HG03196 (cell line): ENCODE results near the gene CD82.
"Not testable (repeated sequence)": the region's sequence is repeated elsewhere in the genome, so short reads cannot be mapped to it uniquely, and the experiment has no call there.

Experiments
- ATAC-seq: cut with Tn5 transposase; IDR thresholded peaks from one replicate; pipeline ENCODE4 v1.9.1; 2021; ENCODE audit not compliant: unreplicated experiment

CD82 gene

GRCh38 chr11:44559207-44559939, 6.1 kb upstream of the CD82 start:
- ATAC-seq: peak; percentile 68

- ATAC-seq: not testable (repeated sequence)
Measured at GRCh38 chr11:44559940-44560300, 5.5 kb upstream of the CD82 start.

- ATAC-seq: no peak
Measured at GRCh38 chr11:44561275-44561805, 4.1 kb upstream of the CD82 start.

- ATAC-seq: no peak
Measured at GRCh38 chr11:44561964-44562734, 3.3 kb upstream of the CD82 start.

GRCh38 chr11:44562845-44563460, 2.5 kb upstream of the CD82 start:
- no peak for ATAC-seq

GRCh38 chr11:44563711-44564110, 1.8 kb upstream of the CD82 start:
- no peak for ATAC-seq

- ATAC-seq: no peak
Measured at GRCh38 chr11:44564166-44564565, 1.3 kb upstream of the CD82 start.

GRCh38 chr11:44564670-44565210, 723 bp upstream of the CD82 start:
- ATAC-seq: no peak

- no peak for ATAC-seq
Measured at GRCh38 chr11:44565953-44566949, 788 bp downstream of the CD82 start.

GRCh38 chr11:44566952-44567875, 1.8 kb downstream of the CD82 start:
- no peak for ATAC-seq

GRCh38 chr11:44567876-44568256, 2.4 kb downstream of the CD82 start:
- ATAC-seq: no peak

- no peak for ATAC-seq
Measured at GRCh38 chr11:44568331-44568657, 2.8 kb downstream of the CD82 start.

- peak; percentile 36 for ATAC-seq
Measured at GRCh38 chr11:44568658-44569473, 3.4 kb downstream of the CD82 start.

- no peak for ATAC-seq
Measured at GRCh38 chr11:44570411-44571155, 5.1 kb downstream of the CD82 start.

- ATAC-seq: no peak
Measured at GRCh38 chr11:44571871-44572270, 6.4 kb downstream of the CD82 start.

GRCh38 chr11:44572436-44572835, 7.0 kb downstream of the CD82 start:
- ATAC-seq: no peak

GRCh38 chr11:44572884-44573283, 7.4 kb downstream of the CD82 start:
- no peak for ATAC-seq

GRCh38 chr11:44573333-44573732, 7.9 kb downstream of the CD82 start:
- ATAC-seq: no peak
